GM21717 (cell line): ENCODE measurements around the gene ITGA1.
"Not testable (repeated sequence)": the region's sequence is repeated elsewhere in the genome, so short reads cannot be mapped to it uniquely, and the experiment has no call there.

Source experiments
- ATAC-seq: cut with Tn5 transposase; IDR thresholded peaks from one replicate; pipeline ENCODE4 v1.9.1; 2021; ENCODE audit warnings: mild to moderate bottlenecking, moderate library complexity; ENCODE audit not compliant: unreplicated experiment

The ITGA1 gene

DNA sequence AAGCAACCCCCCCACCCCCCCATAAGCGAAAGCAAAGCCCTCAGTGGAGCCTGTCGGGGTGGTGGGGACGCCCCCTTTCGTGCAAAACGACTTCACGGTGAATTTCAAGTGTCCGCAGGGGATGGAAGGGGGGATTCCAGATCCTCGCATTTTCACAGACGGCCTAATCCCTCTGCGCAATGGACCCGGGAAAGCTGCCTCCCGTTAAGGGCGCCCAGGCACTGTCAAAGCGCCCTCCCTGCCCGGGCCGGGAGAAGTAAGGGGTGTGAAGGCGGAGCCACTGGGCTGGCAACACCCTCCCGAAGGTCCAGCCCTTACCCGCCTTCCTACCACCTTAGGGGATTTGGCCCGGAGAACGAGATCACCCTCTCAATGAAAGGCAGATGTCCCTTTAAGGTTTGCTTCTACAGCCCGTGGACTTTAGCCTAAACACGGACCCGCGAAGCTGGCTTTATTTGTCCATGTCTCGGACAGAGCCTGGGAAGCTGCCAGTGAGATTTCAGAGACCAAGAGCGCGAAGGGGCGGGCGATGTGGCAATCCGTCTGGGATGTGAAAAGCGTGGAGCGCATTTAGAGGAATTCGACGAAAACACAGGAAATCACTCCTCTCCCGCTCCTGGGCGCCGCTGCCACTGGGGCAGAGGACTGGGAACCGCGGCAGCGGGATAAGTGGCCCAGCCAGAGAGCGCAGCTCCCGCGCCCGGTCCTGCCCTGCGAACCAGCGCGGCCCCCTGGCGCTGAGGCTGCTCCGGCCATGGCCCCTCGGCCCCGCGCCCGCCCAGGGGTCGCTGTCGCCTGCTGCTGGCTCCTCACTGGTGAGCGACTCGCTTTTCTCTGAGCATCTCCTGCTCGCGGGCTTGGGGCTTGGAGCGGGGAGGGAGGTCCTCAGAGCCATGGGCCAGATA is at the start of gene ITGA1, which contains the start of gene PELO:
ITGA1 (plus strand) TSS at position 317 of the 905 bp plus-strand sequence; CDS start at position 755, 438 bp downstream.
PELO (plus strand) TSS at position 317 of the 905 bp plus-strand sequence. CDS start 12,479 bp downstream, outside the sequence.
- peak; percentile 86 for ATAC-seq

DNA sequence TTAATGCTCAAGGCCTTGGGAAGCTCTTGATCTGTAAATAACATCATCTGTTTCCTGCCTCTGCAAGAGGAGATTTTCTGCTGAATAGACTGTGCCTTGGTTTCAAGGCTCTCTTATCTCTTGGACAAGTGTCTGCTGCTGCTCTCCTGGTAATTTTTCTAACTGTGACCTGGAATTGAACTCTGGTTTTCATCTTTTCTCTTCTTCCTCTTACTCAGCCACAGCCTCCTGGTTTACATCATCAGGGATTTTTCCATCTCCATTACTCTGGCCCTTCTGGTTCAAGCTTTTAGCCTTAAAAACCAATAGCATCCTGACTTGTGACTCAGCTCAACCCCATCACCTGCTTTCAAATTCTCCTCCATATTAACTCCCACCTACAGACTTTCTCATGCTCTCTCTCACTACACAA is 49.6 kb upstream of the ITGA1 start:
- ATAC-seq: no peak

DNA sequence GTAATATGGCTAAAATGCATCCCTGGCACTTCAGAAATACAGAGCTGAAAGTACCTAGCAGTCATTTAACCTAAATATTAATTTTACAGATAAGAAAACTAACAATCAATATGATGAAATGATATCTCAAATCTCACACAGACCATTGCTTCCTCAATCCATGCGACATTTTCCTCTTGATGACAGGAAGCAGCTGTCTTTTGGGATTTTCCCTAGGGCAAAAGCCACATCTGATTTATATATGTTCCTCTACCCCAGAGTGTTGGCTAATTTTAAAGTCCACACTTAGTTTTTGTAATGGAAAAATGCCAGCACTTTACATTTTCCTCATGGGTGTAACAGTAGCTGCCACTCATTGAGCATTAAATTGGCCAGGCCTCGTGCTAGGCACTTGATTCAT is 47.7 kb upstream of the ITGA1 start:
- no peak for ATAC-seq

GRCh38 chr5:52743012-52743411 is 44.7 kb upstream of the ITGA1 start:
- ATAC-seq: no peak

- no peak for ATAC-seq
Observed at GRCh38 chr5:52743529-52743928, 44.2 kb upstream of the ITGA1 start.

GRCh38 chr5:52743970-52744369 is 43.7 kb upstream of the ITGA1 start:
- peak; percentile 61 for ATAC-seq

DNA sequence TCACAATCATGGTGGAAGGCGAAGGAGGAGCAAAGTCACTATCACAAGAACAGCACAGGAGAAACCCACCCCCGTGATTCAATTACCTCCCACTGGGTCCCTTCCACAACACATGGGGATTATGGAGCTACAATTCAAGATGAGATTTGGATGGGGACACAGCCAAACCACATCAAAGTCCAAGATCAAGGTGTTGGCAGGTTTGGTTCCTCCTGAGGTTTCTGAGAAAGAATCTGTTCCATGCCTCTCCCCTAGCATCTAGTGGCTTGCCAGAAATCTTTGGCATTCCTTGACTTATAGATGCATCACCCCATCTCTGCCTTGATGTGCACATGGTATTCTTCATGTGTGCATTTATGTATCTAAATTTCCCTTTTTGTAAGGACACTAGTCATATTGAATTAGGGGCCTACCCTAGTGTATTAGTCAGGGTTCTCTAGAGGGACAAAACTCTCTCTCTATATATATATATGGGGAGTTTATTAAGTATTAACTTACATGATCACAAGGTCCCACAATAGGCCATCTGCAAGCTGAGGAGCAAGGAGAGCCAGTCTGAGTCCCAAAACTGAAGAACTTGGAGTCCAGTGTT is 42.8 kb upstream of the ITGA1 start:
- not testable (repeated sequence) for ATAC-seq

DNA sequence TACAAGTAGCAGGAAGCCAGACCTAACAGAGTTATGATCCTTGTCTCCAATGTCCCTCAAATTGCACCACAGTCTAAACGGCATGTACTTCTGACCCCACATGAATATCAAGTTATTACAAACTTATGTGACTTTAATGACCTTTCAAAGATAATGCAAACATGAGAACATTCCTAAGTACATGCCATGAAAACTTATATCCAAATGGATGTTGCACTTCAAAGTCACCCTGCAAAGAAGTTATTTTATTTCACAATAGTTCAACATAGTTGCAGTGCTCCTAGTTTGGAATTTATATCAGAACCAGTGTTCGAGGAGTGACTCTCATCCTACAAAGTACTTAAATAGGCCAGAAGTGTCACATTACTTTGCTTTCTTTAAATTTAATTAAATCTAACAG is 41.2 kb upstream of the ITGA1 start:
- ATAC-seq: no peak

DNA sequence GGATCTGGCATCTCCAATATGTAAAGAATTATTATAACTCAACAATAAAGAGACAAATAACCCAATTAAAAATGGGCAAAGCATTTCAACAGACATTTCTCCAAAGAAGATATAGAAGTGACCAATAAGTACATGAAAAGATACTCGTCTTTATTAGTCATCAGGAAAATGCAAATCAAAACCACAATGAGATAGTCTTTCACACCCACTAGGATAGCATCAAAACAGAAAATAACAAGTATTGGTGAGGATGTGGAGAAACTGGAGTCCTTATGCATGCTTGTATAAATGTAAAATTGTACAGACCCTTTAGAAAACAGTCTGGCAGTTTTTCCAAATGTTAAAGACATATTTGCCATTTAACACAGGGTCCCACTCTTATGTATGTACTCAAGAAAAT is 39.1 kb upstream of the ITGA1 start:
- peak; percentile 85 for ATAC-seq

- ATAC-seq: no peak
Observed at GRCh38 chr5:52749666-52750065, 38.0 kb upstream of the ITGA1 start.

DNA sequence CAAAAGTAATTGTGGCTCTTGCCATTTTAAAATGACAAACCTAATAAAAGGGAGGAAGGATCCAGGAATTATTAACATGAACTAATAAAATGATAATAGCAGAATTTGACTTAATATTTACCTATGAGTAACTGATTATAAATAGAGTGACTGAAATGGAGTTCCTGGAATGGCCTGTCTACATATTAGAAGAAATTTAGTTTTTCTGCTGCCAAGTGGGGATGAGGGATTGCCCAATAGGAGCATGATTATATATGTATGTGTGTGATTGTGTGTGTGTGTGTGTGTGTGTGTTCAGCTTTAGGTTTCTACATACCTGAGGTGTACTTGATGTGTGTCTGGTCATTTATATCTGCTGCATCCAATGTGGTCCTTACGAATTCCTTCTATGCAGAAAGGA is 36.6 kb upstream of the ITGA1 start:
- no peak for ATAC-seq

DNA sequence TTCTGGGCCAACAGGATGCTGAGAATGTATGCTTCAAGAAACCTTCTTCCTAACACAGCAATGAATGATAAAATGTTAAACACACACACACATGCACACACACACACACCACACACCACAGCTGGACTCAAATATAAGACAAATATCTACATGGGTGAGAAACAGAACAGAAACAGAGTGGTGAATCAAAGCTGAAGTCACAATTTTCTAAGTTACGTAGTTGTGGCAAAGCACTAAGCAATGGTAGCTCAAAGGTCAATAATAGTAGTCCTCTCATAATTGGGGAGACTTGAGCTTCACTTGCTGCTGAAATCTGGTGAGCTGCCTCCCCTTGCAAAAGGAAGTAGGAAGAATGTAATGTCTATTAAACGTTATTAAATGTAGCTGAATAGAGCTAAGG is 33.7 kb upstream of the ITGA1 start:
- no peak for ATAC-seq

DNA sequence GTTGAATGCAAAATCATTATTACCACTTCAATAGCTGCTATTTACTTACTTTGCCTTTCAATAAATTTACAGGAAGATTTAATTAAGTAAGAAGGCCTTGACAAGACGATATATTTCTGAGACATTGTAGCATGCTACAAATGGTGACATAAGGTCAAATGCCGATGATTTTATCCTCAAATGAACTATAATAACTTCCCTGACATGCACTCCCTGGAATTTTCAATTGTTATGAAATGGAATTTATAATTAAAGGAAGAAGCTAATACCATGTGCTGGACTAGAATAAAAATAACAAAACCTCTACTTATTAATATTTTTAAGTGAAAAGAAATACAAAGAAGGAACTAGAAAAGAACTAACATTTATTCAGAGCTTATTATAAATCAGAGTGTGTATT is 30.2 kb upstream of the ITGA1 start:
- ATAC-seq: no peak

DNA sequence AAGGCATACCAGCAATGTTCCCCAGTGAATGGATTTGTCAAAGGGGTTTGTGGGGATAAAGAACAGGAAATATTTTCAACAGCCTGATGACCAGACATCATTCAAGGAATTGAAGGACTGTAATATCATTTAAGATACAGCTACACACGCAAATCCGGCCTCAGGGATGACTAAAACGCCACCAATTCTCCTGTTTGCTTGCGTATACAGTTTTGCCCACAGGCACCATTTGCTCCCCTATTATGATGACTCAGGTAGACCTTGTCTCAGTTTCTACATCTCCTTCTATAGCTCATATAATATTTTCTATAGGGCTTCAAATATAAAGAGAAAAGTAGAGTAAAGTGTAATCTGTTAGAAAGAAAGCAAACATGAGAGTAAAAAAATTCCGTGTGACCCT is 29.7 kb upstream of the ITGA1 start:
- ATAC-seq: no peak

DNA sequence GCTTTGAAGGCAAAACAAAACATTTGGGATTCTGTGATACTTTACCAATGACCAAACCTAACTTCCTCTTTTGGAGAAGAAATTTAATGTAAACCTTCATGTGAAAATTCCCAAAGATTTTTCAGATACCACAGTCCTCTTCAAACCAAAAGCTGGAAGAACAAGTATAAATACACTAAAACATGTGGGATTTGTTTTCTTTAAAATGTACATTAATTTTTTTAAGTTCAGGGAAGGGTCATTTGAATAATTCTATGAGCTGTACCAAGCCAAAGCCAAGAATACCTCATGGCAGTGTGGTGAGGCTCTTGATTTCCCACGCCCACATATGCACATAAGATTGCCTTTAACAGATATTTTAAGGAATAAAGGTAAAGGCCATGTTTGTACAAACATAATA is 28.4 kb upstream of the ITGA1 start:
- ATAC-seq: no peak

DNA sequence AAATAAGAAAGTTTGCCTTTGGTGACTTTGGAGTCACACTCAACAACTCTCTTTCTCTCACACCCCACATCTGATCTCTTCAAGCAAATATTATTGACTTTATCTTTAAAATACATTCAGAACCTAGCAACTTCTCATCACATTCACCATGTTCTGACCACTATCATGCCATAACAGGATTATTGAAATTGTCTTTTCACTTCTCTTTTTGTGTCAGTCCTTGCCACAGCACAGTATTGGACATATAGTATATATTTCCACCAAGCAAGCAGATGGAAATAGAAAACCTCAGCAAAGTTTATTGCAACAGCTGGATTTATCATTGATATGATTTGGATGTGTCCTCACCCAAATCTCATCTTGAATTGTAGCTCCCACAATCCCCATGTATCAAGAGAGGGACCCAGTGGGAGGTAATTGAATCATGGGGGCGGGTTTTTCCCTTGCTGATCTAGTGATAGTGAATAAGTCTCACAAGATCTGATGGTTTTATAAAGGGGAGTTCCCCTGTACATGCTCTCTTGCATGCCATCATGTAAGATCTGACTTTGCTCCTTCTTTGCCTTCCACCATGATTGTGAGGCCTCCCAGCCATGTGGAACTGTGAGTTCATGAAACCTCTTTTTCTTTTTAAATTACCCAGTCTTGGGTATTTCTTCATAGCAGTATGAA is 26.9 kb upstream of the ITGA1 start:
- ATAC-seq: no peak

DNA sequence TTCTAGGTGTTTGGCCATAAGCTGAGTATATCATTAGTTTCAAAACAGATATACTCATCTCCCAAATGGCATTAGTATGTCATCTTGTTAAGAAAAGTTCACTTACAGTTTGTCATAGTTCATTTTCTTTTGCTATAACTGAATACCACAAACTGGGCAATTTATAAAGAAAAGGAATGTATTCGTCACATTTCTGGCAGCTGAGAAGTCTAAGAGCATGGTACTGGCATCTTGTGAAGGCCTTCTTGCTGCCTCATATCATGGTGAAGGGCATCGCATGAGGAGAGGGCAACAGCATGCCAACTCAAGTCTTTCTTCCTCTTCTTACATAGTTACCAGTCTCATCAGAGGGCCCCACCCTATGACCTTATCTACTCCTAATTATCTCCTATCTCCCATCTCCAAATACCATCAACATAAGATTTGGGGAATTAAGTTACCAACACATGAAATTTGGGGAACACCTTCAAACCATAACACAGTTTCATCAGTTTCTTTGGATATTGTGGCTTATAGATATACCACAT is 20.4 kb upstream of the ITGA1 start:
- no peak for ATAC-seq

DNA sequence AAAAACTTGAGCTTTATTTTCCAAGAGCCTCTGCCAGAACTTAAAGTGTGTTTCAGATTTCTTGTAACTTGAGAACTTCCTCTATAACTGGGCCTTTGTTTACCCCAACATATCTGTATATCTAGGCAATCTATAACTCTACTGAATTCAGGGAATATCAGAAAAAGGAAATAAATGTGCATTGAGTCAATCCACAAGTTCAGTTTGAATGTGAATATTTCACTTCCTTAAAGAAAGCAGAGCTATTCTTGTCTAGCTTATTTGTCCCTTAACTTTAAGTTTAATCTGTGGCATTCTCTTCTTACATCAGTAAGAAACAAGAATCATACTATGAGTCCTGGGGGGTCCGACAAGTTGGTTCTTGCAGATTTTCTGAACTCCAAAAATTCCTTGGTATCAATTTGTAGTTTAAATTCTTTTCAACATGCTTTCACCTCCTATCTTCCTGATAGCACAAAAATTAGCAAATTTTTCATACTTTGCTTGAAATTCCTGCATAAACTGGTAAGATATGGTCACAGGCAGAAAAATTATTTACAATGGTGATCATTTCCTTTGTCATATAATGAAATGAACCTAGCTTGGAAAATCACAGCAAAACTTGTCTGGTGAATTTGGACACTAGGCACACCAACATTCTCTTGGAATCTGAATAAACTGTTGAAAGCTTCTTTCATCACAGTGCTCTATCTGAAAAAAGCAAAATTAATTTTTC is 19.8 kb upstream of the ITGA1 start:
- peak; percentile 46 for ATAC-seq

- ATAC-seq: no peak
Observed at GRCh38 chr5:52769061-52769460, 18.7 kb upstream of the ITGA1 start.

DNA sequence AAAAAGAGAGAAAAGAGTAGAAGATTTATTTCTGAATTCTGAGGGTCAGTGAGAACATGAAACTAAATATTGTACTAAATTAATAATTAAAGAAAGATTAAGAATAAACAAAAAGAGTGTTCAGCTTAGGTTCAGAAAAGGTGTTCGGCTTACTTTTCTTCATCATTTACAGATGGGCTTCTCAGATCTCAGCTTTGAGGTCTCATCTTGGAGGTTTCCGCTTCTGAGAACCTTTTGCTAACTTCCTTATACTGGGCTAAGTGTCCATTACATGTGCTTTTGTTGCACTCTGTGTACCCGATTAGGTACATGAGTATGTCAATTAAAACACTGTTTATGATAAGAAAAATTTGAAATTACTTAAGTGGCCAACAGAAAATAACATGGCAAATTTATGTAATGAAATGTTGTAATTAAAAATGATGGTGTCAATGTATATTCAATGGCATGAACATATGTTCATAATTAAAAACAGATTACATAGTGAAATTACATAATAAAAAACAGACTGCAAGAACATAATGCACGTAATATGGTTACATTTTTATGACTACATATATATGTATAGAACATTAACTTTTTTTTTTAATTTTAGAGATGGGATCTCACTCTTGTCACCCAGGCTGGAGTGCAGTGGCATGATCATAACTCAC is 17.3 kb upstream of the ITGA1 start:
- no peak for ATAC-seq
